ENCODE measurements around the gene ZFYVE28.

The ZFYVE28 gene

GRCh38 chr4:2353222-2354107 lies 65.0 kb downstream of the ZFYVE28 start:
- DNase-seq (ENCODE audit: low read depth) = no peak

- DNase-seq (ENCODE audit: low read depth) = no peak
Observed at GRCh38 chr4:2352729-2353221, 65.7 kb downstream of the ZFYVE28 start.

GRCh38 chr4:2352171-2352570 lies 66.3 kb downstream of the ZFYVE28 start:
- DNase-seq (ENCODE audit: low read depth) = no peak

GRCh38 chr4:2350982-2351381 lies 67.5 kb downstream of the ZFYVE28 start:
- DNase-seq (ENCODE audit: low read depth) = no peak

GRCh38 chr4:2348786-2349185 lies 69.7 kb downstream of the ZFYVE28 start:
- no peak for DNase-seq (ENCODE audit: low read depth)

- DNase-seq (ENCODE audit: low read depth) = no peak
Observed at GRCh38 chr4:2347190-2347589, 71.3 kb downstream of the ZFYVE28 start.

- DNase-seq (ENCODE audit: low read depth) = no peak
Observed at GRCh38 chr4:2343476-2343875, 75.0 kb downstream of the ZFYVE28 start.

- DNase-seq (ENCODE audit: low read depth) = no peak
Observed at GRCh38 chr4:2341911-2342652, 76.4 kb downstream of the ZFYVE28 start.

- no peak for DNase-seq (ENCODE audit: low read depth)
Observed at GRCh38 chr4:2341261-2341841, 77.1 kb downstream of the ZFYVE28 start.

GRCh38 chr4:2340272-2341061 lies 78.0 kb downstream of the ZFYVE28 start:
- DNase-seq (ENCODE audit: low read depth) = no peak

GRCh38 chr4:2339458-2340271 lies 78.8 kb downstream of the ZFYVE28 start:
- DNase-seq (ENCODE audit: low read depth) = no peak

GRCh38 chr4:2338754-2339457 lies 79.5 kb downstream of the ZFYVE28 start:
- no peak for DNase-seq (ENCODE audit: low read depth)

GRCh38 chr4:2337896-2338295 lies 80.5 kb downstream of the ZFYVE28 start:
- DNase-seq (ENCODE audit: low read depth) = no peak

- no peak for DNase-seq (ENCODE audit: low read depth)
Observed at GRCh38 chr4:2337131-2337723, 81.2 kb downstream of the ZFYVE28 start.

- DNase-seq (ENCODE audit: low read depth) = no peak
Observed at GRCh38 chr4:2336659-2337058, 81.8 kb downstream of the ZFYVE28 start.

- DNase-seq (ENCODE audit: low read depth) = no peak
Observed at GRCh38 chr4:2335729-2336101, 82.7 kb downstream of the ZFYVE28 start.

GRCh38 chr4:2334826-2335728 lies 83.4 kb downstream of the ZFYVE28 start:
- no peak for DNase-seq (ENCODE audit: low read depth)

GRCh38 chr4:2333916-2334644 lies 84.4 kb downstream of the ZFYVE28 start:
- no peak for DNase-seq (ENCODE audit: low read depth)

Measured in activated T-helper 9 cell treated with anti-CD3 and anti-CD28 coated beads, Interleukin-2, amount 50 U/mL, for 16 hours (primary cell).